Neural crest cell (in vitro differentiated cells): ENCODE measurements around the gene HLA-C. TPM values are rescaled to one million over a fixed set of nuclear protein-coding genes. Genes with fewer than 3 reads are reported as not detected.
"Not testable (repeated sequence)": the region's sequence is repeated elsewhere in the genome, so short reads cannot be mapped to it uniquely, and the experiment has no call there.

Source experiments
- DNase-seq: peaks from one replicate; pipeline ENCODE4 v3.0.0; 2021; ENCODE audit warnings: low read depth, mixed read lengths, low spot score
- H3K27ac Mint-ChIP-seq: one replicate; pipeline ENCODE4 v1.8.0; 2021; ENCODE audit warnings: mild to moderate bottlenecking, mixed read lengths; ENCODE audit not compliant: unreplicated experiment
- H3K27me3 Mint-ChIP-seq: 2 replicates; pipeline ENCODE4 v1.8.0; 2021; ENCODE audit warnings: low read depth, mild to moderate bottlenecking, mixed read lengths
- H3K36me3 Mint-ChIP-seq: 2 replicates; pipeline ENCODE4 v1.8.0; 2021; ENCODE audit warnings: low read depth, mild to moderate bottlenecking, mixed read lengths
- H3K4me1 Mint-ChIP-seq: 2 replicates; pipeline ENCODE4 v1.8.0; 2021; ENCODE audit warnings: mixed read lengths
- H3K4me3 Mint-ChIP-seq: one replicate; pipeline ENCODE4 v1.8.0; 2021; ENCODE audit warnings: mild to moderate bottlenecking, mixed read lengths
- H3K9me3 Mint-ChIP-seq: 2 replicates; pipeline ENCODE4 v1.8.0; 2021; ENCODE audit warnings: mixed read lengths
- CTCF ChIP-seq: fragments of 200-600 bp; sonication (generic); conservative IDR thresholded peaks from 2 replicates; pipeline ENCODE4 v1.5.0; 2021; ENCODE audit warnings: antibody characterized with exemption, mild to moderate bottlenecking
- total RNA-seq: library from RNA; stranded (reverse); gene quantifications from 2 replicates; pipeline ENCODE4 v1.2.1, GENCODE V29; 2021

HLA-C gene
- total RNA-seq, 1 donor from 2014 or later = 72.4 TPM

- TF ChIP-seq CTCF = no peak
- peaks cover 8% of the 10 kb centered on the region for H3K9me3 Mint-ChIP-seq
- peaks cover 29% of the 10 kb centered on the region for H3K27me3 Mint-ChIP-seq
- no peak overlapping the region for H3K4me3 Mint-ChIP-seq
- no peaks in the 10 kb centered on the region for H3K36me3 Mint-ChIP-seq
- no peak for DNase-seq
- no peak overlapping the region for H3K27ac Mint-ChIP-seq
- peaks cover 17% of the 10 kb centered on the region for H3K4me1 Mint-ChIP-seq
Observed at GRCh38 chr6:31265926-31266325, 6.0 kb downstream of the HLA-C start.

GRCh38 chr6:31263346-31263933 lies 8.5 kb downstream of the HLA-C start:
- peaks cover 10% of the 10 kb centered on the region for H3K4me1 Mint-ChIP-seq
- peaks cover 24% of the 10 kb centered on the region for H3K27me3 Mint-ChIP-seq
- not testable (repeated sequence) for DNase-seq, H3K4me3 Mint-ChIP-seq, H3K27ac Mint-ChIP-seq, H3K36me3 Mint-ChIP-seq, H3K9me3 Mint-ChIP-seq

- H3K36me3 Mint-ChIP-seq, DNase-seq, H3K27ac Mint-ChIP-seq, H3K4me1 Mint-ChIP-seq, H3K9me3 Mint-ChIP-seq, H3K4me3 Mint-ChIP-seq: not testable (repeated sequence)
- H3K27me3 Mint-ChIP-seq = peaks cover 33% of the 10 kb centered on the region
Observed at GRCh38 chr6:31259995-31260394, 11.9 kb downstream of the HLA-C start.

GRCh38 chr6:31252625-31253024 lies 19.3 kb downstream of the HLA-C start:
- no peaks in the 10 kb centered on the region for H3K4me1 Mint-ChIP-seq
- peak; percentile 12 for TF ChIP-seq CTCF
- peaks cover 4% of the 10 kb centered on the region for H3K36me3 Mint-ChIP-seq
- DNase-seq = no peak
- no peak overlapping the region for H3K4me3 Mint-ChIP-seq
- H3K9me3 Mint-ChIP-seq = peaks cover 6% of the 10 kb centered on the region
- H3K27ac Mint-ChIP-seq = no peak overlapping the region
- peaks cover 45% of the 10 kb centered on the region for H3K27me3 Mint-ChIP-seq

GRCh38 chr6:31251261-31251660 lies 20.6 kb downstream of the HLA-C start:
- H3K9me3 Mint-ChIP-seq = peaks cover 12% of the 10 kb centered on the region
- no peak overlapping the region for H3K27ac Mint-ChIP-seq
- H3K27me3 Mint-ChIP-seq = peaks cover 43% of the 10 kb centered on the region
- no peak for TF ChIP-seq CTCF
- H3K4me3 Mint-ChIP-seq = no peak overlapping the region
- peaks cover 11% of the 10 kb centered on the region for H3K36me3 Mint-ChIP-seq
- no peak for DNase-seq
- no peaks in the 10 kb centered on the region for H3K4me1 Mint-ChIP-seq

GRCh38 chr6:31249184-31249583 lies 22.7 kb downstream of the HLA-C start:
- no peaks in the 10 kb centered on the region for H3K4me1 Mint-ChIP-seq
- H3K9me3 Mint-ChIP-seq = peaks cover 12% of the 10 kb centered on the region
- peaks cover 36% of the 10 kb centered on the region for H3K27me3 Mint-ChIP-seq

More at GRCh38 chr6:31249184-31249583, 22.7 kb downstream of the HLA-C start:
- Mint-ChIP-seq H3K27ac (no peak overlapping the region), H3K4me3 (no peak overlapping the region), H3K36me3 (peaks cover 11% of the 10 kb centered on the region)
- no peak for DNase-seq
- TF ChIP-seq CTCF = no peak
